AG10803 (cell line): Measurements from ENCODE around the gene ADARB2.

ENCODE experiments used
- DNase-seq: peaks from one replicate; pipeline ENCODE4 v3.0.0; 2010; ENCODE audit warnings: low read depth
- H3K4me3 ChIP-seq: 2 replicates; pipeline ENCODE4 v1.5.1; 2011; ENCODE audit warnings: mild to moderate bottlenecking, low read length, control low read depth
- CTCF ChIP-seq: conservative IDR thresholded peaks from 2 replicates; pipeline ENCODE4 v1.5.1; 2011; ENCODE audit warnings: mild to moderate bottlenecking, low read length, control low read depth, inconsistent platforms

ADARB2 gene

GRCh38 chr10:1395025-1395480 is 342.3 kb downstream of the ADARB2 start:
- DNase-seq: no peak
- no peak overlapping the region for H3K4me3 ChIP-seq
- no peak for TF ChIP-seq CTCF

- no peak for TF ChIP-seq CTCF
- H3K4me3 ChIP-seq: no peak overlapping the region
- no peak for DNase-seq
Measured at GRCh38 chr10:1394155-1394912, 343.0 kb downstream of the ADARB2 start.

GRCh38 chr10:1393481-1393880 is 343.8 kb downstream of the ADARB2 start:
- no peak overlapping the region for H3K4me3 ChIP-seq
- no peak for DNase-seq
- no peak for TF ChIP-seq CTCF

- no peak for DNase-seq
- H3K4me3 ChIP-seq: no peak overlapping the region
- TF ChIP-seq CTCF: no peak
Measured at GRCh38 chr10:1392127-1392526, 345.2 kb downstream of the ADARB2 start.

GRCh38 chr10:1390200-1390599 is 347.1 kb downstream of the ADARB2 start:
- no peak for DNase-seq
- no peak overlapping the region for H3K4me3 ChIP-seq
- TF ChIP-seq CTCF: no peak

- DNase-seq: no peak
- no peak for TF ChIP-seq CTCF
- H3K4me3 ChIP-seq: no peak overlapping the region
Measured at GRCh38 chr10:1384026-1384425, 353.3 kb downstream of the ADARB2 start.

- no peak for TF ChIP-seq CTCF
- DNase-seq: no peak
- H3K4me3 ChIP-seq: no peak overlapping the region
Measured at GRCh38 chr10:1382711-1383110, 354.6 kb downstream of the ADARB2 start.
